Measurements from ENCODE around the gene ATP9B.

Gene ATP9B

GRCh38 chr18:79315596-79315995 lies 246.4 kb downstream of the ATP9B start (continued):
- no peak for TF ChIP-seq ZNF404 (tag by site-specific recombination; IDR thresholded peaks at IDR 0.05)

- Histone ChIP-seq H3K4me3 (ENCODE audit: low read depth, low read length) (no peak overlapping the region), H3K4me1 (ENCODE audit: control insufficient read depth, insufficient read depth, low read length) (no peaks in the 10 kb centered on the region), H3K36me3 (ENCODE audit: control insufficient read depth in 2 of 2, insufficient read depth in 1 of 2, low read length in 2 of 2) (0 out of 3 replicates have a peak, but pooled peaks cover 0 to 3% of the 10 kb centered on the region in 2 experiments), H3K9me3 (ENCODE audit: control insufficient read depth, insufficient read depth, low read depth, low read length) (no peaks in the 10 kb centered on the region), H3K27ac (ENCODE audit: extremely low read depth, low read depth, low read length) (no peak overlapping the region)
- CTCF ChIA-PET, result interaction anchor here (0.6 to 1.8 kb wide), 2 partner anchors 12 to 318 kb away, joined by 4 read pairs; no protein-coding TSS in a partner anchor
- no peak for TF ChIP-seq ZNF169 (tag by site-specific recombination; IDR thresholded peaks at IDR 0.05)
- TF ChIP-seq ZNF37A (tag by site-specific recombination; IDR thresholded peaks at IDR 0.05), result no peak
- TF ChIP-seq ZNF704 (tag by site-specific recombination; IDR thresholded peaks at IDR 0.05), result no peak
- TF ChIP-seq ZNF785 (tag by site-specific recombination; IDR thresholded peaks at IDR 0.05), result no peak
- no peak for TF ChIP-seq ZNF549 (tag by site-specific recombination; IDR thresholded peaks at IDR 0.05)
- no peak for TF ChIP-seq ZNF292 (tag by site-specific recombination; IDR thresholded peaks at IDR 0.05; ENCODE audit: borderline replicate concordance, low read depth)
- TF ChIP-seq SP3 (tag by site-specific recombination; IDR thresholded peaks at IDR 0.05), result no peak
- POLR2A ChIA-PET, result no interaction called here
Observed at GRCh38 chr18:79317703-79318102, 248.5 kb downstream of the ATP9B start.

GRCh38 chr18:79318142-79318673 lies 249.0 kb downstream of the ATP9B start:
- Histone ChIP-seq H3K4me1 (ENCODE audit: control insufficient read depth, insufficient read depth, low read length) (no peaks in the 10 kb centered on the region), H3K27ac (ENCODE audit: extremely low read depth, low read depth, low read length) (no peak overlapping the region), H3K9me3 (ENCODE audit: control insufficient read depth, insufficient read depth, low read depth, low read length) (no peaks in the 10 kb centered on the region), H3K4me3 (ENCODE audit: low read depth, low read length) (no peak overlapping the region), H3K36me3 (ENCODE audit: control insufficient read depth in 2 of 2, insufficient read depth in 1 of 2, low read length in 2 of 2) (0 out of 3 replicates have a peak, but pooled peaks cover 0 to 3% of the 10 kb centered on the region in 2 experiments)
- no peak for TF ChIP-seq PATZ1 (tag by site-specific recombination; IDR thresholded peaks at IDR 0.05)
- no peak for TF ChIP-seq SETDB1 (IDR thresholded peaks at IDR 0.05; ENCODE audit: insufficient read length, low read length)
- TF ChIP-seq ZNF571 (tag by site-specific recombination; IDR thresholded peaks at IDR 0.05), result no peak
- no peak for TF ChIP-seq ZBTB7A (tag by site-specific recombination; IDR thresholded peaks at IDR 0.05; ENCODE audit: low read depth)
- TF ChIP-seq INSM2 (tag by site-specific recombination; IDR thresholded peaks at IDR 0.05), result no peak
- no peak for TF ChIP-seq PRDM4 (tag by site-specific recombination; IDR thresholded peaks at IDR 0.05)
- TF ChIP-seq ZNF211 (tag by site-specific recombination; IDR thresholded peaks at IDR 0.05; ENCODE audit: low read depth), result no peak
- TF ChIP-seq PRDM2 (tag by site-specific recombination; IDR thresholded peaks at IDR 0.05; ENCODE audit: borderline replicate concordance), result no peak
- ChIA-PET POLR2A (no interaction called here), CTCF (interaction anchor here (0.6 to 1.8 kb wide), 2 partner anchors 11 to 318 kb away, joined by 4 read pairs; no protein-coding TSS in a partner anchor)

Data from HEK293 (cell line).